HuH-7.5 (cell line): ENCODE results near the gene NPAS3.

Experiments
- DNase-seq: peaks from one replicate; pipeline ENCODE4 v3.0.0; 2011; ENCODE audit warnings: low spot score

The NPAS3 gene

DNA sequence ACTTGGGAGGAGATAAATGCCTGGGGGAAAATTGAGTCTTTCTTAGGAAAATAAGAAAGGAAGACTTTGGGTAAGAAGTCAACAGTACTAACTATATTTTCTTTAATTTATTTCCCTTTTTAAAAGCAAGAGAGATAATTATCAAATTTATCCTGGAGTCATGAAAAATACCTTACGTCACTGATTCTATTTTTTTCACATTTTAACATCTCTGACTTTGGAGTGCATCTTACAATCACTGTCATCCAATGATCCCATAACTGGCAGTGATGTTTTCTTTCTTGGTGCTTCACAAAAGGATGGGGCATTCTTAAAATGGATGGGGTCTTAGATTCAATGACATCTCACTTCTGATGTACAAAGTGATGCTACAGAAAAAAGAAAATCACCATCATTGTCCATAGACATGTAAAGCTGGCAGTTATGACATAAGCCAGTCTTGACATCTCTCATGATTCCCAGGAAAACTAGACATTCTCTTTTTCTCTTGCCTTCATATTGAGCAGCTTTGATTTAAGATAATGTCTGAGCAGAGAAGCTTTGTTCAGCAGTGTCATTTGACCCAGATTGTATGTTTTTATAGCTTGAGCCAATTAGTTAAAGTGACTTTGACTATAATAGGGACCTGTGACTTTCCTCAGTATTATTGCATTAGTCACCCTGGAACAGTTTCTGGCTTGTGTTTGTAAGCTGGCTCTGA, 776.0 kb downstream of the NPAS3 start:
- no peak for DNase-seq

DNA sequence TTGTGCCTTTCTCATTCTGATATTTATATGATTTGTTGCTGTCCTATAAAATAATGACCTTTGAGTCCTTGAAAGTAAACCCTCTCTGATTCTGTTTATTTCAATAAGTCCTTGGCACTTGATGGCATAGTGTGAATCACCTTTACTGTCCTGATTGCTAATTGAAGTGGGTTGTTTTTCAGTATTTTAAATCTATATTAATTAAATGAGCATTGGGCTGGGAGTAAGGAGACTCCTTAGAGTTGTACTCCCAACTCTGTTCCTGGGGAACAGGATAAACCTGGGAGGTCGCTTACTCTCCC, 776.5 kb downstream of the NPAS3 start:
- DNase-seq: no peak

DNA sequence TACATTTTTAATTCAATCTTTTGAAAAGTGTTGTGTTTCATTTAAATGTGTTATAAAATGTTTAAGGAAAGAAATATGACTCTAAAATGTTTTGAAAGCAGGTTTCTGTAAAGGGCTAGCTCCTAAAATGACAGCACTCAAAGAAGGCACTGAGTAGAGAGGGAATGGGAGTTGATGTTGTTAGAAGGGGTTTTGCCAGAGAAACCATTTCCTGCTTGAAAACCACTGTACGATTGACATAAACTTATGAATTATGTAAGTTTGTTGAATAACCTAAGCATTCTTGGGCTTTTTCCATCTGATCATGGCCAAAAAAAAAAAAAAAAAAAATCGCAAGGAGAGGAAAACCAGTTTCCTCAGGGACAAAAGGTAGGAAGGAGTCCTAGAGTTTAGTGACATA, 778.2 kb downstream of the NPAS3 start:
- no peak for DNase-seq

DNA sequence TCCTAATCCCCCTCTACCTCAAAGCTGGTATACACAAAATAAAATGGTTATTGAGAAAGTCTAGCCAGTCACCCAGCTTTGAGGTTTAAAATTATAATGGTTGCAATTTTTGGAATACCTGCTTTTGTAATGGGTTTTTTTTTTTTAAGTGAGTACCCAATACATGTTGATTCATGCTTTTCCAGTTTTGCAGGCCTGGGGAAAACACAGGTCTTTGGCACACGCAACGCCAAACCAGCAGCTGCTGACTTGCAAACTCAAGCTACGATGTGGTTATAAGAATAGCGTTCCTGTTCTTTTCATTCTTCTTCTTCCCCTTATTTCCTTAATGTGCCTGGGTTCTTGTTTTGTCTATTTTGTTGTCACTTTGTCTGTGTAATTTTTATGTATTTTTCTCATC, 779.2 kb downstream of the NPAS3 start:
- DNase-seq: no peak

DNA sequence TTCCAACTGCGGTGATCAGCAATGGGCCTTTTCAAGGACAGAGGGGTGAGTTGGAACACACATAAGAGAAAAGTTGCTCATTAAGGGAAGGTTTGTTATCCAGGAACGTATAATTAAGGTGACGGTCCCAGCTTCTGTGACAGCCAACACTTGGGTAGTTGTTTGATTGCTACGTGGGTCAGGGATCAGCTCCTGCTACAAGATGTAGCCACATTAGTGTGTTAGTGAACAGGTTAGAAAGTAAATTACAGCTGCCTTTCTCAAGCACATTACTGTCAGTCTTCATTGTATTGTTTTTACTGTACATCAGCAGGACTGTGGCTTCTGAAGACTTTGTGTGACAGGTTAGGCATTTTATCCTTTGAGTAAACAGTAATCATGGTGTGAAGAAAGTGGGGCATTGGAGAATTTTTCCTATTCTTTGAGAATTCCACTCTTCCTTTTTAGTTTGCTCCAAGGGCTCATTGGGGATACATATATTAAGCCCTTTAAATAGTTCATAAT, 781.7 kb downstream of the NPAS3 start:
- DNase-seq: no peak

DNA sequence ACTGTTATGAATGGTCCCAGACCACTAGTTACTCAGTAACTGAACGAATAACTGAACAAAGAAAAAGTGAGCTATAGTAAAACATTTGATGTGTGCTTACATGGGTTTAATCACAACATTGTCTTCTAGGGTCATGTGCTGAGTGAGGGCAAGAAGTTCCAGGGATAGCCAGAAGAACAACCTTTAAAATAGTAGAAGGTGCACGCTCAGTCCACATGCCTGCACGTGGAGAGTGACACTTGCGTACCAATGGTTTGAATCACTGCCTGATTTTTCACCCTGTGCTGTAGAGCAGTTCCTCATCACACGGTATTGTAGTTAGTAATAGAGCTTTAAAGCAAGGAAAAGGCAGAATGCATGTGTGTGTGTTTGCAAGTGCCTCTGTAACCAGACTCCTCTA, 788.0 kb downstream of the NPAS3 start:
- no peak for DNase-seq

DNA sequence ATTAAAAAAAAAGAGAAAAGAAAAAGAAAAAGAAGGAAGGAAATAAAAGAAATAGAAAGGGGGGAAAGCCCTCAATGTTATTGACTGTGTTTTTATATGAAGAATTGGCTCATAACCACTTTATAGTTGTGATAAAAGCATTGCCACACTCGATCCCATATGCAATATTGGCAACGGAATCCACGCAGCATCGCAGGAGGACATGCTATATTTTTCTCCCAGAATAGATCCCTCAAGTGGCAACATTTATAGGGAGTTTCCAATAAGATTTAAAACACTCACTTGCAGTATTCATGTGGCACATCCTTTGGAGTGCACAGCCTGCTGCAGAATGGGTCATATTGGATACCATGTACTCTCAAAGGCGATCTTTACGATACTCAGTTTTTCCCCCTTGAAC, 788.9 kb downstream of the NPAS3 start:
- no peak for DNase-seq

DNA sequence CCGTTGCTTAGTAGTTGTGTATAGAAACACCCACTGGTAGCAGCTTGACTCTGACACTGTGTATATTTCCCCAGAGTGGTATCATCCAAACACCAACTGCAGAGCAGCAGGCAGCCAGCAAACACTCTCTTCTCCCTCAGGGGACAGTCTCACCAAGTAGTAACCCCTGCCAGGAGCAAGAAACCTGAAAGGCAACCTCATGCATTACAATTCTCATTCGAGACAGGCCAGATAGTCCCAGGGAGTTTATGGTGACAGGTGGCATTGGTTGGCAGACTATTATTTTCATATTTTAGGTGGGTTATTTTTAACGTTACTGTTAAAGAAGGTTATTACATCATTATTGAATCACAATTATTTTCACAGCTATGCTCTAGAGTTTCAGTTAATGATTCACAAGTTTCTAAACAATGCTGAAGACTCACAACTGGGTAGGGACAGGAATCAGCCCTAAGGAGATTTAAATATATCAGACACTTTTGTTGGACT, 789.4 kb downstream of the NPAS3 start:
- no peak for DNase-seq

DNA sequence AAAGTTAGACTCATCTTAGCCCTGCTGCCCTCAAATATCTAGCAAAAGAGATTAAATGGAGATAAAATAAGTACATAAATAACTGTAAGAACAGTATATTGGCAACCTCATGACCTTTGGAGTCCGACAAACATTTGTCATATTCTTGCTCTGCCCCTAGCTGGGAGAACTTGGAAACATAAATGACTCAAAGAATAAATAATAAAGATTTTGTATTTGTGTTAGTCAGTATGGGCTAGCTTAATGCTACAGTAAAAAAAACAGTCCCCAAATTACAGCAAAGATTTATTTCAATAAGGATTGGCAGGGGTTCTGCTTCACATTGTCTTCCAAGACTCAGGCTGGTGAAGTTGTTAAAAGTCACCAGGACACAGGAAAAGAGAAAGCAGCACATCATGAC, 791.5 kb downstream of the NPAS3 start:
- DNase-seq: no peak

DNA sequence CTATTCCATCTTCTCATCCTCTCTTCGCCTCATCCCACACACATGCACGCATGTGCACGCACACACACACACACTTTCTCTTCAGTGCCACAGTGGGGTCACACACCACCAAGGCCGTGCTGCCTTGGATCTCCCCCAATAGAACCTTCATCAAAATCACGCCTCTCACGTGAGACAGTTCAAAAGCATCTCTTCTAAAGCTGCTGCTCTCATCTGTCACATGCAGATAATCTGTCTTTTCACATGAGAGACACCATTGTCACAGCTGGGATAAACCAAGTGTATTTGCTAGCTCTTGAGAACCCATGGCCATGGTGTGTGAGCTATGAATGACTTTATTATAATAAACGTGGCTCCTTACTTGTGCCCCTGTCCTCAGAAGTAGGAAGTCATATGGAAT, 793.5 kb downstream of the NPAS3 start:
- DNase-seq: no peak

DNA sequence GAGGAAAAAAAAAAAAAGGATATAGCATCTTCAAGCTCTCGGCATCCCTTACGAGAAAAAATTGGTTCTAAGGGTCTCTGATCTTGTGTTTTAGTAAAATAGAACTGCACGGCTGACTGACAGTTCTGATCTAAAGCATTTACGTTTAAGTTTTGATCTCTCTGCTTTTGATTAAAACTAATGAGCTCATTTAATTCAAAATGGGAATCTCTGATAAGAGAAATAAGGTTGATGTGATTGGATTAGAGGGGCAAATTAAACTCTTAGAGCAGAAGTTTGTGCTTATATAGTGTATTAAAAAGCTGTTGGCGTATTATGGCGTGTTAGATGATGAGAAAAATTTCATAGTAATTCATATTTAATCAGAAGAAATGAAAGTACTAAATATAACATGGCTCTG, 794.6 kb downstream of the NPAS3 start:
- DNase-seq: no peak

DNA sequence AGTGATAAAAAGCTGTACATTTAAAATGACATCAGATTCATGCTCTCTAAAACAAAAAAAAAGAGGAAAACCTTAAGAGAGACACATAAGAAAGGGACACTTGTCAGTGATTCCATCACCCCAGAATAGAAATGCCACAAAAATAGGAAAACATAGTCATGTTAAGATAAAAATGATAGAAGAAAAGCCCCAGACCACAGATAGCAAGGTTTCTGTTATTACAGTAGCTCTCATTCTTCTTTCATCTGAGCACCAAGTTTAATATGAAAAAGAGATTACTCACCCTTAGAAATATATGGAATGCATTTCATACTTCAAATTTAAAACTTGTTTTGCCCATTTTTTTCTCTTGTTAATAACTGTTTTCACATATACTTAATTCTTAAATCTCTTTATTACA, 795.0 kb downstream of the NPAS3 start:
- DNase-seq: no peak

DNA sequence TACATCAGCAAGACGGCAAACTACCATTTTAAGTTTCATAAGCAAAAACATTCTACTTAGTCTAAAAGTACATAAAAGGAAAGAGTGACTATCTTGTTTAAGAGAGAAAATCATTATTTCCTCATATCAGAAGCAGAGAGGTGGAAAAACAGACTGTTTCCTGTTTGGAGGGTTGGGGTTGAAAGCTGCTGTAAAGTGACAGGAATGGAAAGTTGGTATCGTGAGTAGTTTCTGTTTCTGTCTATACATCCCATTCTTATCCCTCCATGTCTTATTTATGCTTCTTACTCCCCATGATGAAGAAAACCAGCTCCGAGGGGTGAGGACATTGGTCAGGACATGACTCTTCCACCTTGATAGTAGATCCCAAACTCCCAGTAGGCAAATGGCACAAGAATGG, 795.7 kb downstream of the NPAS3 start:
- DNase-seq: no peak

DNA sequence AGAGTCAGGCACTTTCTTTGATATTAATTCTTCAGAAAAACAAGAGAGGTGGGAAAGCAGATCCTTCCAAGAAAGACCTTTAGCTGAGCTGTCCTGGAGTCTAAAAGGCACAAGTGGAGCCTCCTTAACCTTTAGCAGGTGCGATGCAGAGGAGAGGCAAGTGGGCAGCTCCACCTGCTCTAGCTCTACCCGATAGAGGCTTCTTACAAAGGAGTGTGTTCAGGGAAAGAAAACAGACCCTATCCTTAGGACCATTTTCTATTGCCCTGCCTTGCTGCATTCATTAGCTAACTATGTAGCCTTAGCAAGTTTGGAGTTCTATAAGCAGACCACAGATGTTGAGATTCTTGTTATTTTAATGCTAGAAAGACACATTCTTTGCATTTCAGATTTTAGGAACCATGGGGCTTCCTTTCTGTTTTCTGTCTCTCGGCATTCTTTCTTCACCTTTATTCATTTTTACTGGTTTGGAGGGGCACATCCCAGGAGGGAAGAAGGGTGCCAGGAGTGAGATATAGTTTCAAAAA, 797.7 kb downstream of the NPAS3 start:
- DNase-seq: no peak

DNA sequence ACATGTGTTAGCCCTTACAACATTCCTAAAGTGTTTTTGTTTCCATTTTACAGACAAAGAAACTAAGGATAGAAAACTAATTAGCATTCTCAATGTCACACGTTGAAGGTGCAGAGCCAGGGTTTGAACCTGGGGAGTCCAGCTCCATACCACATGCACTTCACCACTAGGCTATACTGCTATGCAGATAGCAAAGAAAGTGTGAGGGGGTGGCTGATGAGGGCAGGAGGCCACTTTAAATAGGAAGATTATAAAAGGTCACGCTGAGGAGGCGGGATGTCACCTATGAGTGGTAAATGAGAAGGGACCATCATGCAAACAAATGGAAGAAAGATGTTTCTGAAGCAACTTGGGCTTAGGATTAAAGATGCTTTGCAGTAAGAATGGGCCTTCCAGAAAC, 798.3 kb downstream of the NPAS3 start:
- no peak for DNase-seq

DNA sequence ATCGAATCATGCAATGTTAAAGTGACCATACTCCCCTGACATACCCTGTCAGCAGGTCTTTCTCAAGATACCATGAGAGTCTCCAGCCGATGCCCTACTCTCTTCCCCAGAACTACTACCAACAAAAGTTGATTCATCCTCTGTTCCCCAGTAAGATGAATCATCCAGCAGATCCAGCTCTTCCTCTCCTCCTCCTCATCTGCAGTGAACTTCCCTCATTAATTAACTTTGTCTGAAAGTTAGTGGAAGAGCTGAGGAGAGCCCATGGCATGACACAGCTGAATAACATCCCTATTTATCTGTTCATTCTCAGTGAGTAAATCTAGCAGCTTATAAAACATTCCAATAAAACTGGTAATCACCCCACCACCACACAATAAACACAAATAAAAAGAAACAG, 798.8 kb downstream of the NPAS3 start:
- no peak for DNase-seq

DNA sequence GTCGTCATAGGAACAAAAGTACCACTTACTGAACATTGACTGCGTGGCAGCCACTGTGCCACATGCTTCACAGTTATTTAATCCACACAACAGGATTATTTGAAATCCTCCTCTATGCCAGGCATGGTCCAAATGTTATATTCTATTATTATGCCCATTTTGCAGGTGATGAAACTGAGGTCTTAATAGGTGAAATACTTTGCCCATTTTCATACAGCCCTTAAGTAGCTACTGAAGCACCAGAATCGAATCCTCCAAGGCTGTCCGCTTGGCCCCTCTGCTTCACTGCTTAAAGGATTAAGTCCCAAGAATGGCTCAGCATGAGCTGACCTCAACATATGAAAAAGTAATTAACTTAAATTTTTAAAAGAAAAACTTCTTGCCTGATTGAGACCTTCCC, 799.4 kb downstream of the NPAS3 start:
- DNase-seq: no peak

DNA sequence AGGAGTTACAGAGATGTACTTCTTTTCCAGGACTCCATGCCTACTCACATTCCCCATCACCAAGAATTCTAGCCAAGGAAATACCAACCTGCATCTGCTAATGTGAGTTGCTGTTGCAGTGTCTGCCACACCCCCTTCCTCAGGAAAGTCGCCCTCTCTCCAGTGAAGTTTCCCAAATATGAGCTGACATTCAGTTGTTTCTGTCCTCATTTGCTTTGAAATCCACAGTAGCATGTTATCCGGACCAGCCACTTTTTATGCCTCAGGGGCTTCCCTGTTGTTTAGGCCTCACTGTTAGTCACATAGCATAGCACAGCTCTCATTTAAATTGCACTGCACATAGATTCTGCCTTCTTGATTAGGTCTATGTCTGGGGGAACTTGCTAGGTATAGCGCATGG, 799.8 kb downstream of the NPAS3 start:
- no peak for DNase-seq

DNA sequence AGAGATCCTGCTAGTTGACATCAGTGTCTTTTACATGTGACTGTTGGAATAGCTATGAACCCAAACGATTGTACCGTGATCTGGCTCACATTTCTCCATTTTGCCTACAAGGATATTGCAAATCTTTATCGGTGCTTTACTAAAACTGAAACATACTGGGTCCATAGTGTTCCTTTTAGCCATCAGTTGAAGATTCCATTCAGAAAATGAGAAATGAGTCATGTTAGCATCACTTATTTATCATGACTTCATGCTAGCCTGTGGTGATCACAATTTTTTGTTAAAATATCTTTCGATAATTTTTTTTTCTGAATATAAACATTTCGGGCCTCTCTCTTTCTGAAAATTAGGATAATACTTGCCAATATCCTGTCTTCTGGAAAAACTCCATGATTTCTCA, 801.9 kb downstream of the NPAS3 start:
- DNase-seq: no peak

DNA sequence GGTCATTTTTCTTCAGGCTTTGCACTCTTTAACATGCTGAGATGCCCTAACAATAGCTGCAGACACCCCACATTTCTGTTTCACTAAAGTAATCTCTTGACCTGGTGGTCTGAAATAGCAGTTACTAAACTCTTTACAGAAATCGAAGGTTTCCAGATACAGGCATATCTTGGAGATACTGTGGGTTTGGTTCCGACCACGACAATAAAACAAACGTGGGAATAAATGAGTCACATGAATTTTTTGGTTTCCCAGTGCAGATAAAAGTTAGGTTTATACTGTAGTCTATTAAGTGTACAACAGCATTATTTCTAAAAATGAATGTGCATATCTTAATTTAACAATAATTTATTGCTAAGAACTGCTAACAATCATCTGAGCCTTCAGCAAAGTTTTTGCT, 803.5 kb downstream of the NPAS3 start:
- DNase-seq: no peak

DNA sequence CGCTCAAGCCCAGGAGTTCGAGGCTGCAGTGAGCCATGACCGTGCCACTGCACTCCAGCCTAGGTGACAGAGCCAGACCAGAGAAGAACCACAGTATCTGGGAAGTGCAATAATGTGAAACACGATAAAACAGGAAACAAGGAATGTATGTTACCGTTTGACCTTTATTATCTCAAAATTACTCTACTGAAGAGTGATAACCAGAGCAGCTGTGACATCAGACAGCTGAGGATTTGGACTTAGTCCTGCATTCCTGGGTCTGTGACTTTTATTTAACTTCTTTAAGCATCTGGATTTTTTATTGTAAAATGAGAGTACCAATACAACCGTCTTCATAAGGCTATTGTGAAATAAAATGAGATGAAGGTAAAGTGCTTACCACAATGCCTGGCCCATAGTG, 806.5 kb downstream of the NPAS3 start:
- no peak for DNase-seq

DNA sequence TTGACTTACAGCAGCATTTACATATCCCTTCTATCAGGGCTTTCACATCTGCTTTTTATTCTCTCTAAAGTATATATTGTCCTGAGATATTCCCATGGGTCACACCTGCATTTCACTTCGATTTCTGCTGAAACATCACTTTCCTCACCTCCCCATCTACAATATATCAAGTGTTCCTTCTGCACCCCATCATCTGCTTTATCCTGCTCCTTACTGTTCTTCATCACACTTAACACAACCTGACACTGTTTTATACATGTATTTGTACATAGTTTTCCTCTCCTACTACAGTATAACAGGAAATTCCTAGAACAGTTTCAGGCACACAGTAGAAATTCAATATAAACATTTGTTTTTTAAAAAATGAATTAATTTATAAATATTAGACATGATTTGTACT, 809.1 kb downstream of the NPAS3 start:
- DNase-seq: no peak

DNA sequence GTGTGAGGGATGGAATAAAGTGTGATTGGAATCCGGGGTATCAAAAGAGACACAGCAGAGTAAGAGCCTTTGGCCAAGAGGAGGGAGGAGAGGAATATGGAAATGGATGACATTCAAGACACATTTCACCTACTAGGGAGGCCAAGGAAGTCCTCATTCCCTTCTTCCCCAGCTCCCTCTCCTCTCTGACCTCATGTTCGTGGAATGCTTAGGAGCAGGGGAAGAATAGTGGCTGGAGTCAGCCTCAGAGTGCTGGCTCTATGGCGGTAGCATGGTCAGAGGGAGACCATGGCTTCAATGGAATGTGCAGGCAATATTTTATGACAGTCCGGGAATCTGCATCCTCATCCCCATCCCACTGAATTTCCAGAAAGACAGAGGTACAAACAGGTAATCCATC, 815.6 kb downstream of the NPAS3 start:
- no peak for DNase-seq

DNA sequence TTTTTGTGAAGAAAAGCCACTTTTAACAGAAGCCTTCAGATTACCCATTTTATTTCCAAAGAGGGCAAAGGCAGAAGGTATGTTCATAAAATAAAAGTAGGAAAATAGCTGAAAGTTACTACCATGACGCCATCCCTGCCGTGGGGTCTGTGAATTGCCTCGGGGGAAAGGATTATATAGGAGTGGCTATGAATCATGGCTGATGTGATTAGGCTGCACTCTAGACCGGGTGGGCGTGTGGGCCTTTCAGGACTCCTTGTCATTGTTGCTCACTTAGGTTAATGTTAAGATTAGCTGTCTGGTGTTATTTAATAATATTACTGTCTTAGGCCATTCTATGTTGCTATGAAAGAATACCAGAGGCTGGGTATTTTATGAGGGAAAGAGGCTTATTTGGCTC, 816.7 kb downstream of the NPAS3 start:
- no peak for DNase-seq
